Measurements from ENCODE around the gene TJP1. TPM values are rescaled to one million over a fixed set of nuclear protein-coding genes. Genes with fewer than 3 reads are reported as not detected.
"Not testable (repeated sequence)": the region's sequence is repeated elsewhere in the genome, so short reads cannot be mapped to it uniquely, and the experiment has no call there.

Gene TJP1
- total RNA-seq, 1 experiment from 2014 or later: 21.9 TPM

DNA sequence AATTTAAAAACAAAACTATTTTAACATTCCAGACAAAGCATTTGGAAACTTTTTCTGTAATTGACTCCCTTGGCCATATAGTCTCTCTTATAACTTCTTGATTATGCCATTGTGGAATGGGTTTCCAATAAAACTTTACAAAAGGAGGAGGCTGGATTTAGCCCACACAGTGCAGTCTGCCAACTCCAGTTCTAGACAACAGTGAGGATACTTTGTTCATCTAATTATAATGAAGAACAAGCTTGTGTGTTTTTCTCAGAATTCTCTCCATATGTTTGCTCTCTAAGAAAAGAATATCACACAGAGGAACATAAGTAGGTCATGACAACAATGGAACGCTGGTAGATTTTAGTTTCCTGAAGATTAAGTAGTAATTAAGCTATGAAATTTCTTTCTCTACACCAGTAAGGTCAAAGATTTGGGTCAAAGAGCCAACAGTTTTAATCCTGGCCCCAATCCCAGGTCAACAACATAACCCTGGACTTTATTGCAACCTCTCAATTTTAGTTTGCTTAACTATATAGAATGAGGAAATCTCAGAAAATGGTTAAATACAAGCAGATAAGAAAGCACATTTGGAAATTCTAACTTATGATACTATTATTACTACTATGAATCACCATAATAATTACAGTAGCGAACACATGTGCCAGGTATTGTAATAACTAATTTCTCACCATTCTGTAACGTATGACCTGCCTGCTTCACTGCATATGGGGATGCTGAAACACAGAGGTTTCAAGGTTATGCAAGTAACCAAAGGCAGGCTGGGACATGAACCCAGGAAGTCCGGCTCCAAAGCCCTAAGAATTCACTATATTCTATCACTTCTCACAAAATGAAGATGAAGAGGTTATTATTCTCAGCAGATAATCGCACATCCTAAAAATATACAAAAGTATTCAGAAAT lies 65.7 kb downstream of the TJP1 start:
- no peak for DNase-seq (ENCODE audit: low read depth)

DNA sequence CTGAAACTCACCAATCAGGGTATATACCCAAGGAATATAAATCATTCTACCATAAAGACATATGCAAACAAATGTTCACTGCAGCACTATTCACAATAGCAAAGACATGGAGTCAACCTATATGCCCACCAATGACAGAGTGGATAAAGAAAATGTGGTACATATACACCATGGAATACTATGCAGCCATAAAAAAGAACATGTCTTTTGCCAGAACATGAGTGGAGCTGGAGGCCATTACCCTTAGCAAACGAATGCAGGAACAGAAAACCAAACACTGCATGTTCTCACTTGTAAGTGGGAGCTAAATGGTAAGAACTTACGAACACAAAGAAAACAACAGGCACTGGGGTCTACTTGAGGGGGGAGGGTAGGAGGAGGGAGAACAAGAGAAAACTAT lies 68.3 kb downstream of the TJP1 start:
- not testable (repeated sequence) for DNase-seq (ENCODE audit: low read depth)

DNA sequence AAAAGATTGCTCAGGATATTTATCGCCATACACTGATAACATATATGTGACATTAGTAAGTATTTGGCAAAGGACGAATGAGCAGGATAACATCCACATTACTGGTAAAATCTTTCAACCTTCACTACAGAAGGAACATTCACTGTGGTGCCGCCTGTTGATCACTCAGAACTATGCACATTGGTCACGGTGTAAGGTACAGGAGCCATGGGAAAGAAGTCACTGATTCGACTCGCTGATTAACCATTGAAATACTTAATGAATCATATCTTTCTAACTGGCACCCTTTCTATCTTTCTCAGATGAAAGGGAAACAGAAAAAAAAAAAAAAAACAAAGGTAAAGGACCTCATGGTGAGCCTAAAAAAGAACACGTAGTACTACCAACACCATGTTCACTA lies 68.8 kb downstream of the TJP1 start:
- no peak for DNase-seq (ENCODE audit: low read depth)

DNA sequence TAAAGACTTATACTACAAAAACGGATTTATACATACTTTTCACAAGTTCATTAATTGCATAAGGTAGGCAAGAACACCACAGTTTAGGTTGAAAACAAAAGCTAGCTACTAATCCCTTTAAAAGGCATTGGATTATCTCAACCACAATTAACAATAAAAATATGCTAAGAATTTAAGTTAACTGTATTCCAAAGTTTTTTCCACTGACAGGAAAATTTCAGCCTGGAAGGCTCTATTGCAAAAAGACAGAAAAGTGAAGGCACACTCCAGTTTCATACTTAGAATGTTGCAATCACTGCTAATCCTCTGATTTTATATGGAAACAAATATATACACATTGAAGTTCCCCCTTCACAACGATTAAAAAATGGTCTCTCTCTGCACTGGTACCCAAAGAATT lies 71.5 kb downstream of the TJP1 start:
- DNase-seq (ENCODE audit: low read depth): no peak

DNA sequence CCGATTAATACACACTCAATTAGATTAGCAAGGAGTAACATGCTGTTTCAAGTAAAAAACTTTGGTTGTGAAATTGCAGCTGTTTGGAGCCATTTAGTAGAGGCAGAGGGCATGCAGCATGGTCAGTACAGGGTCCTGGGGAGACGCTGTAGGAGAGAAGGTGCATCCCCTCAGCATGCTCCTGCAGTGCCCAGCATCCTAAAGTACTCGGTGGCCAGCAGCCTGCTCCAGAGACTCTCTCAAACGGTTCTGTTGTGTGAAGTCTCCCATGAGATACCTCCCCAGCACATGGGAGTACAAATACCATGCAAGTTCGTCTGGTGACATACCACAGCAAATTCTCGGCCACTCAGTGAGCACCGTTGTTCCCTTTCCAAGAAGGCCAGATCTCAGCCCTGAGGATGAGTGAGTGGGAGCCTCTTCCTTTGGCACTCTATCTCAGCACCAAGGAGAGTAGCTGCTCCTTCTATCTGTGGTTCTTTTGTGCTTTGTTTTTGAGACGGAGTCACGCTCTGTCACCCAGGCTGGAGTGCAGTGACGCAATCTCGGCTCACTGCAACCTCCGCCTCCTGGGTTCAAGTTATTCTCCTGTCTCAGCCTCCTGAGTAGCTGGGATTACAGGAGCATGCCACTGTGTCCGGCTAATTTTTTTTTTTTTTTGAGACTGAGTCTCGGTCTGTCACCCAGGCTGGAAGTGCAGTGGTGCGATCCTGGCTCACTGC lies 72.7 kb downstream of the TJP1 start:
- DNase-seq (ENCODE audit: low read depth): no peak

DNA sequence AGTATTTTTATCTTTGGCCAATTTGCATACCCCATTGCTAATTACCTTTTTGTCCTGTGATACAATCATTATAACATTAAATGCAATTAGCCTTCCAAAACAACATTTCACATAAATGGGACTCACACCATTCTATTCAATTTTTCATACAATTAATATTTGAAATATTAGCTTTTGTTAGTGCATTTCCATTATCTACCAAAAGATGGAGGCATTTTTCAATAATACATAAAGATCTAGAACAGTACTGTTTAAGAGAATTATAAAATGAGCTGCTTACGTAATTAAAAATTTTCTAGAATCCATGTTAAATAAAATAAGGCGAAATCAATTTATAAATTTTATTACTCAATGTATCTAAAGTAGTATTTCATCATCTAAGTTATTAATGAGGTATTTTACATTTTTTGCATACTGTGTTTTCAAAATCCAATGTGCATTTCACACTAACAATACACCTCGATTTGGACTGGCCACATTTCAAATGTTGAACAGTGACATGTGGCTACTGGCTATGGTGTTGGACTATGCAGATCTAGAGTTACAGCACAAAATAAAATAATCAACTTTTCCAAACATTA lies 74.3 kb downstream of the TJP1 start:
- DNase-seq (ENCODE audit: low read depth): no peak

DNA sequence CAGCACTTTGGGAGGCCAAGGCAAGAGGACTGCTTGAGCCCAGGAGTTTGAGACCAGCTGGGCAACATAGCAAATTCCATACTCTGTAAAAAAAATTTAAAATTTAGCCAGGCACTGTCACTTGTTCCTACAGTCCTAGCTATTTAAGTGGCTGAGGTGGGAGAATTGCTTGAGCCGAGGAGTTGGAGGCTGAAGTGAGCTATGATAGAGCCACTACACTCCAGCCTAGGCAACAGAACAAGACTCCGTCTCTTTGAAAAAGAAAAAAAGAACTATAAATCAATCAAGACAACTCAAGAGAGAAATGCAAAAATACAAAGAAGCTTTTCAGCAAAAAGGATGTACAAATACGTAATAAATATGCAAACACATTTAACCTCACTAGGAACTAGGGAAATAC lies 78.8 kb downstream of the TJP1 start:
- no peak for DNase-seq (ENCODE audit: low read depth)

DNA sequence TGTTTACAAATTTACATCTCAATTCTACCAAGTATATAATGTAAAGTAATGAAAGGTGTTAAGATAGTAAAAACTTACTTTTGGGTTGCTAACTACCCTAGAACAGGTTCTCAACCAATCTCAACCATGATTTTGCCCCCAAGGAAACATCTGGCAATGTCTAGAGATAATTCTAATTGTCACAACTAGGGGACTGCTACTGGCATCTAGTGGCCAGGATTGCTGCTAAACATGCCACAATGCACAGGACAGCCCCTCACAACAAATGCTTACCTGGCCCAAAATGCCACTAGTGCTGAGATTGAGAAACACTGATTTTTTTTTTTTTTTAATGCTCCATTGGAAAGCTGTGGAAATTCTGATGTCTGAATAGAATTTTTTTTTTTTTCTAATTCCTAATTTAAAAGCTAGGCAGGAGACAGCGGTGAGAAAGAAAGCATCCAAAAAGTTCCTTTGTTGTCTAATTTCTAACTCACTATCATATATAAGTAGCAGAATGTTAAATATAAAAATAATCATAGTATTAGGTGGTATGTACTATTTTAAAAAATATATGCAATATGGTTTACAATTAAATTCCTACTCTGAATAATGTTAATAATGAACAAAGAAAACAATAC lies 81.5 kb downstream of the TJP1 start:
- DNase-seq (ENCODE audit: low read depth): no peak

DNA sequence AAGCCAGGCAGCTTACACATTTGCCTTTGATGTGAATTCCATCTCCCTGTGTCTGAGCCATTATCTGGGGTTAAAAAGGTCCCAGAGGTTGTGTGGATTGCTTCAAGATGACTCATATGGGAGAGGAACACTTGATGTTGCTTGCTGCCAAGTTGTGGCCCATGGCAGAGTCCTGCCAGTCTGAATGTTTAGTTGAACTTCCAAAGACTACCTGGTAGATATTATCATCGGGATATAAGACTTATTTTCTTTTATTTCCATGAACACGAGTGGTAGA lies 85.6 kb downstream of the TJP1 start:
- peak; percentile 81 for DNase-seq (ENCODE audit: low read depth)

DNA sequence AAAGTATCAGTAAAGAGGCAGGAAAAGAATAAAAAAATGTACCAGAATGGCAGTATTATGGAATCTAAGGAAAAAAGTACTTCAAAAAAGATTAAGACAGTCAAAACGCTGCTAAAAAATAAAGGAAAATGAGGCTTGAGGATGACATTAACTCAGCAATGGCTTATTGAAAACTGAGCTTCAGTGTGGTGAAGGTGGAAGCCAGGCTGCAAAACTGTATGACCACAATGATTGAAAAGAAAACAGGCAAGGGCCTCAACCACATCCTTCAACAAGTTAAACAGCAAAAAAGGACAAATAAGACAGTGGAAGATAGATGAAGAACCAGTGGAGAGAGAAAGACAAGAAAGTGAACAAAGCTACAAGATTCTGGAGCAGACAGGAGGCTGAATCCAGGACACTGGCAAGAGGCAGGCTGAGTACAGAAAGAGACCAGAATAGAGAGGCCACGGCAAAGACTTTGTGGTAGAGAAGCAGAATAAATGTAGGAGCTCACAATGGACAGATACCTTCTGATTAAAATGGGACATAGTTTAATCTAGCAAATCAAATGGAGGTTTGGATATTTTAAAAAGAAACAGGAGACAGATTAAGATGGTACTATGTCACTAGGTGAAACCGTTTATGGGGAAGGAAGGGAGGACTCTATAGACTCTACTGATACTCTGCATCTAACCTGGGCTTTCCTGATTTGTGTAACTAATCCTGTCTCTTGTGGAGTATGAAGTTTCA lies 86.1 kb downstream of the TJP1 start:
- DNase-seq (ENCODE audit: low read depth): peak; percentile 58

DNA sequence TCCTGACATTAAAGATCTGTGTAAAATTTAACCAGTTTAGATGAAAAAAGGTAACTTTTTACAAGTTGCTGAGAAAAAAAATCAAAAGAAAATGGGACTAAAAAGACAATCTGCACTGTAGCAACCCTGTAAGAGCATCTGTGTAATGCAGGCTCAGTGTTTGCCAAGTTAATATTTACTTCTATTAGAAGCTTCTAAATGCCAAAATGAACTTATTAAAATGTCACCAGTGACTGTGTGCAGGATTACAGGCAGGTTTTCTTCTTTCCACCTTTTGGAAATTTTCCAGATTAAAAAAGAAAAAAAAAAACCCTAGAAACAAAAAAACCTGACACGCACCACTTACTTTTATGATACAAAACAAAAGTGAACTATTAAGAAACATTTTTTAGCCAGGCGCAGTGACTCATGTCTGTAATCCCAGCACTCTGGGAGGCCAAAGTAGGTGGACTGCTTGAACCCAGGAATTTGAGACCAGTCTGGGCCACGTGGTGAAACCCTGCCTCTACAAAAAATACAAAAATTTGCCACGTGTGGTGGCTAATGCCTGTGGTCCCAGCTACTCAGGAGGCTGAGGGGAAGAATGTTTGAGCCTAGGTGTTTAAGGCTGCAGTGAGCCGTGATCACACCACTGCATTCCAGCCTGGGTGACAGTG lies 87.2 kb downstream of the TJP1 start:
- DNase-seq (ENCODE audit: low read depth): peak; percentile 32

DNA sequence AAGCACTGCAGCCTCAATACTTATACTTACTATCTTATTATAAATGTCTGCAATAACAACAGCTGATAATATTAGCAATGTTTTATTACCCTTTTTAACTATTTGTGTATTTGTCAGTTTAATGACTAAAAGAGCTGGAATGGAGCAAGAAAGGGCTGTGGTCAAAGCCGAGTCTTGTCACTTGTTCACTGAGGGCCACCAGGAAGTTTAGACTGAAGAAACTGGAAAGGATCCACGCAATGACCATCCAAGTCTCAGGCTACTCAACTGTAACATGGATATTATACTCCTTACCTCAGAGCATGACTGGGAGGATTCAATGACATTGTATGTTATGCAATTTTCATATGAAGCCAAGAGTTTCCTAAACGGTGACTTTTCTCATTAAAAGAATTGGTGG lies 90.4 kb downstream of the TJP1 start:
- no peak for DNase-seq (ENCODE audit: low read depth)

DNA sequence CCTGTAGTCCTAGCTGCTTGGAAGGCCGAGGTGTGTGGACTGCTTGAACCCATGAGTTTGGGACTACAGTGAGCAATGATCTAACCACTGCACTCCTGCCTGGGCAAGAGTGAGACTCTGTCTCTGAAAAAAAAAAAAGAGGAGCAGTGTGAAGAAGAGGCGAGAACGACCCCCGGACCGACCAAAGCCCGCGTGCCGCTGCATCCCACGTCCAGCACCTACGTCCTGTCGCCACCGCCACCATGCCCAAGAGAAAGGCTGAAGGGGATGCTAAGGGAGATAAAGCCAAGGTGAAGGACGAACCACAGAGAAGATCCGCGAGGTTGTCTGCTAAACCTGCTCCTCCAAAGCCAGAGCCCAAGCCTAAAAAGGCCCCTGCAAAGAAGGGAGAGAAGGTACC lies 91.8 kb downstream of the TJP1 start:
- not testable (repeated sequence) for DNase-seq (ENCODE audit: low read depth)

DNA sequence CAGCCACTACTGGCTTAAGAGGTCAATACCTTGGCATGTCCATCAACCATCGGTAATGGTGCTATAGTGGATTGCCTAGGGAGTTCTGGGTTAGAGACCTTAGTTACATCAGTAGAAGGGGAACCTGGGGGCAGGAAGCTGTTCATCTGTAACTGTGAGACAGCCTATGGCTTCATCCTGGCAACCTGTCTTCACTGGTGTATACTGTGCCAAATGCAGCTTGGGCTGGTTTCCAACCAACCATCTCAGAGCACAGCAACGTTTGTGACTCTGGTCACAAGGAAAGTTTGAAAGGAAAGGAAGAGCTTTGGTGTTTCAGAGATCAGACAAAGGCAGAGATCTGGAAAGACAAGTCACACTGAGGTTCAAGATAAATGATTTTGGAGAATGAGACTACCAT lies 93.8 kb downstream of the TJP1 start:
- DNase-seq (ENCODE audit: low read depth): no peak

DNA sequence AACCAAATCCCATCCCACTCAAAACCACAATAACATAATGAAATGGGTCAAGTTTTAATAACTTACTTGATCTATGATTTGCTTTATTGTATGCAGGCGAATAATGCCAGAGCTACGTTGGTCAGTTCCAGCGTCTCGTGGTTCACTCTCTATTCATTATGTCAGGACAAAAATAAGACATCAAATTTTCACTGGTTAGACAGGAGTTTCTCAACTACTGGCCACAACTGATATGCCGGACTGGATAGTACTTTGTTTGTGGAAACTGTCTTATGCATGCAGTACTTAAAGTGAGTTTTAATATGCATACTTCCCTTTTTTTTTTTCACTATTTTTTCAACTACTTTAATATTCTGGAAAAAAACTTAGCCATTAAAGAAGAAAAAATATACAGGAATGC lies 94.4 kb downstream of the TJP1 start:
- DNase-seq (ENCODE audit: low read depth): no peak

DNA sequence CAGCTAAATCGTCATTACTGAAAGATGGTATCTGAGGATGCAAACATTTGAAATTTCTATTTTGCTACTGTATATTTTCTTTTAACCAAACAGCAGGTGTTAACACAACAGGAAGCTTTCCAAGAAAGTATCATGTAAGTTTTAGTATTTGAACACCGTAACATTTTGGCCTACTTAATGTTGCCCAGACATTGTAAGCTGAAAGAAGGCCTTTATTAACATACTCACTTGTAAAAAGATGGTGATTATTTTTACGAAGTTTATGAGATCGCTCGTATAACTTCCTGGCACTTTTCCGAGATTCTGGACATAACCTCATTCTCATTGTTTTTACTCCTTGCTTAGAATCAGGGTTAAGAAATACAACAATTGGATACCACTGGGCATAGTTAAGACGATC lies 95.7 kb downstream of the TJP1 start:
- no peak for DNase-seq (ENCODE audit: low read depth)

DNA sequence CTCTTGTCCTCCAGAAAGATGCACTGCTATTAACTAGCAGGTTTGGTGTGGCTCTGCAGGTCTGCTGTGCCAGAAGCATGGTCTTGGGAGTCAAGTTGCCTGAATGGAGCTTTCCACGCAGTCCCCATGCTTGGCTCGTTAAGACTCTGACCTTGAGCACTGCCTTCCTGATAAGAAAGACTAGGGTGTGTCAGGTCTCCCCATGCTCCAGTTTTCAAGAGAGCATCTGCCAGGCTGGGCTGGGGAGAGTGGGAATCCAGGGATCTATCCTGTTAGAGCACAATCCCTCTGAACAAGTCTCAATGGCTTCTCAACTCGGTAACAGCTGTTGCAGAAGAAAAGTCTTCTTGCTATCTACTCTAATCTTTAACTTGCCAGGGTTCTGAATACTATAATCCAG lies 98.2 kb downstream of the TJP1 start:
- no peak for DNase-seq (ENCODE audit: low read depth)

DNA sequence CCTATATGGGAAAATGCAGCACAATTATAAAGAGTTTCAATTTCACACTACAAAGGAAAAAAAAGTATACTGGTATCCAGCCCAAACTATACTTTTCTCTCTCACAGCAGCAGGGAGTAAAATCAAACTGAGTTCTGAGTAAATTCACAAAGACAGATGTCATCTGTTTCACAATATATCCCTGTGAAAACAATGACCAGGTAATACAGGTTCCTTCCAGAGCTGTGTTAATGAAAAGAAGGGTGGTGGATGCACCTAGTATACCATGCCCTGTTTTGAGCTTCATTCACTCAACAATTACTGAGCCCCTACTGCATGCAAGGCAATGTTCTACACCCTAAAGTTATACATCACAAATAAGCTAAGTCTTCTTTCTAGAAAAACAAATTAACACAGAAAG lies 108.5 kb downstream of the TJP1 start:
- DNase-seq (ENCODE audit: low read depth): no peak

DNA sequence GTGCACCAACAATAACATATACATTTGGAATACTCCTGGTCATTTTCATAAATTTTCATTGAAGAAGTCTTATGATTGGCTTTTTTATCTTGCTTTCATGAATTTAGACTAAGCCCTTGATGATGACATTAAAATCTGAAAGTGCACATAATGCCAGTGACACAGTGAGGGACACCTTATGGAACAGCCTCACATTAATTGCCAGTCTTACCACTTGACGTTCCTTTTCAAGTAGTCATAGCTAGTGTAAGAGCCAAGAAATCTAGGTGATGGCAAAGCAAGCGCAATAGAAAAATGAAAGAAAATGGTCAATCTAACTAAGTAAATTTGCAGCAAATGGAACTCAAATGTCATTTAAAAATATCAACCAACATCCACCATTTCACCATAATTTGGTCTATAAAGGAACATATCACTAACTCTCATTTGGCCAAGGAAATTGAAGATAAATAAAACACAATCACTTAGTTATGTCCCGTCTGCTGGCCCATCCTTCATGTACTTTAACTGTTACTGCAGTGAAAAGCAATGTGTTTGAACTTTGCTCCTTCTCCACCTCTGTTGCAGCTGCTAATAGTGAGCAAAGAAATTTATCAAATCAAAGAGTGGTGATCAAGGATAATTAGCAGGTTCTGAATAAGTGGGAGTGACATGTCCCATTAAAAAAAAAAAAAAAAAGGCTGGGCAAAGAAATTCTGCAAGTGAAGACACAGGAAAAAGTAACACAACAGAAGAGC lies 110.0 kb downstream of the TJP1 start:
- no peak for DNase-seq (ENCODE audit: low read depth)

DNA sequence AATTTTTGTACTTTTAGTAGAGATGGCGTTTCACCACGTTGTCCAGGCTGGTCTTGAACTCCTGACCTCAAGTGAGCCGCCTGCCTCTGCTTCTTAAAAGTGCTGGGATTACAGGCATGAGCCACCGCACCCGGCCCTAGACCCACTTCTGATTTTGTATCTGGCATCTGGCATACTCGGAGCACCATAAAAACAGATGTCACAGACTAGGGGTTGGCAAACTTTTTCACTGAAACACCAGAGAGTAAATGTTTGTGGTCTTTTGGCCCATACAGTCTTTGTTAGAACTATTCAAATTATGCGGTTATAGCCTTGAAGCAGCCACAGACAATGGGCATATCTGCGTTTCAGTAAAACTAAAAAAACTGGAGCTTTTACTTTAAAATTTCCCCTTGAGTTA lies 110.7 kb downstream of the TJP1 start:
- no peak for DNase-seq (ENCODE audit: low read depth)

All from HT1080 (cell line).